D721Med (cell line): ENCODE data around the gene ERC1.

Source experiments
- DNase-seq: peaks from one replicate; pipeline ENCODE4 v3.0.0; 2011; ENCODE audit warnings: low spot score; ENCODE audit not compliant: insufficient read length
- FAIRE-seq: peaks from 2 replicates; lab custom pipeline; 2011; peaks lifted over from hg19 to GRCh38; lab: Jason Lieb, UNC
- TF ChIP-seq, protein P1 (sequence below): IDR thresholded peaks from 2 replicates; pipeline ENCODE4 v1.5.1; 2012; ENCODE audit warnings: mild to moderate bottlenecking, control low read depth; ENCODE audit not compliant: insufficient read depth; ENCODE audit errors: missing control alignments

ERC1 gene

DNA sequence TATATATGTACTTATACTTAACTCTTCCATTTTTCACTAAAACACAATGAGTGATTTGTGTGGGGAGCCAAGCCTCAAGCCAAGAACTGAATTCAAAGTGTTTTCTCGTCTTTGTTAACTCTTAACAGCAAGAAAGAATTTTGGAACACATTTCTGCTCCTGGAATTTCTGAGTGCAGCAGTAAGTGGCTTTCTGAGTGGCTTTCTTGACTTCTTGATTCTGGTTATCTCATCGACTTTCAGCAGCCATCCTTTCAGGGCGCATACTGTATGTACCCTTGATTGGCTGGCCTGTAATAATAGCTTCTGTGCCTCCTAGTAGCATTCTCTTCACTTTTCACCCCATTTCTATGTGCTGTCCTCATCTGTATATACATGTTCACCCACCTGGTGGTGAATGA lies 446.0 kb downstream of the ERC1 start:
- TF ChIP-seq, protein P1, sequence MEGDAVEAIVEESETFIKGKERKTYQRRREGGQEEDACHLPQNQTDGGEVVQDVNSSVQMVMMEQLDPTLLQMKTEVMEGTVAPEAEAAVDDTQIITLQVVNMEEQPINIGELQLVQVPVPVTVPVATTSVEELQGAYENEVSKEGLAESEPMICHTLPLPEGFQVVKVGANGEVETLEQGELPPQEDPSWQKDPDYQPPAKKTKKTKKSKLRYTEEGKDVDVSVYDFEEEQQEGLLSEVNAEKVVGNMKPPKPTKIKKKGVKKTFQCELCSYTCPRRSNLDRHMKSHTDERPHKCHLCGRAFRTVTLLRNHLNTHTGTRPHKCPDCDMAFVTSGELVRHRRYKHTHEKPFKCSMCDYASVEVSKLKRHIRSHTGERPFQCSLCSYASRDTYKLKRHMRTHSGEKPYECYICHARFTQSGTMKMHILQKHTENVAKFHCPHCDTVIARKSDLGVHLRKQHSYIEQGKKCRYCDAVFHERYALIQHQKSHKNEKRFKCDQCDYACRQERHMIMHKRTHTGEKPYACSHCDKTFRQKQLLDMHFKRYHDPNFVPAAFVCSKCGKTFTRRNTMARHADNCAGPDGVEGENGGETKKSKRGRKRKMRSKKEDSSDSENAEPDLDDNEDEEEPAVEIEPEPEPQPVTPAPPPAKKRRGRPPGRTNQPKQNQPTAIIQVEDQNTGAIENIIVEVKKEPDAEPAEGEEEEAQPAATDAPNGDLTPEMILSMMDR = no peak
- no peak for FAIRE-seq

DNA sequence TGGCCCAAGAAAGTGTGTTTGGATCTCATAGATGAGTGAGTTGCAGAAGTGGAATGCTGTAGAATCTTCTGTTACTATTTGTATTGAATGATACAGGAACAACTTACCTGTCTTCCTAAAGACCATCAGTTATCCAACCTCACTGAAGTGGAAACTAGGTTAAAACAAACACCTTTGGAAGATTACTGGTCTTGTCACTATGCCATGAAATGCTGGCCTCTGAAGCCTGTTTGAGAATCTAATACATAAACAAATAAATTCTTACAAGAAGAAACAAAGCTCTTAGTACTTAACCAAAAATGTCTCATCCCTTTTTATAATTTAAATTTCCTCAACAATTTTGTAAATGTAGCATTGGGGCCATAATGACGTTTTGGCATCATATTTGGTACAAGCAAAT lies 448.2 kb downstream of the ERC1 start:
- FAIRE-seq (no peak), DNase-seq (no peak)
- TF ChIP-seq, protein P1 = no peak

More for the DNA sequence above, 446.0 kb downstream of the ERC1 start:
- no peak for DNase-seq

DNA sequence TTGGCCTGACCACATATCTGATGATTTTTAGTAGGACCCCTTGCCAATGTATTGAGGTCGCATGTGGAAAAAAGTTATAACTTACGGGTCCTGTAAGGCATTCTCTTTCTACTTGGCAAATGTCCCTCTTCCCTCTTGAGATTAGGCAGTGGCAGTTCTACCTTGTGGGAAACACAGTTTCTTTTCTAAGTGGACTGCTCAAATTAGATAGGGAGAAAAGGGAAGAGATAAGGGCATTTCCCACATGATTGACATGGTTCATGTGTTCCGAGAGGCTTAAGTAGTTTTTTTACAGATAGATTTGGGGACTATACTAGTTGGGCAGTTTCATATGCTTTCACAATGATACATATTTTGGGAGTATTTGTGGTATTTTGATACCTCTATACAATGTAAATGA lies 448.7 kb downstream of the ERC1 start:
- TF ChIP-seq, protein P1 = no peak
- no peak for FAIRE-seq
- no peak for DNase-seq

DNA sequence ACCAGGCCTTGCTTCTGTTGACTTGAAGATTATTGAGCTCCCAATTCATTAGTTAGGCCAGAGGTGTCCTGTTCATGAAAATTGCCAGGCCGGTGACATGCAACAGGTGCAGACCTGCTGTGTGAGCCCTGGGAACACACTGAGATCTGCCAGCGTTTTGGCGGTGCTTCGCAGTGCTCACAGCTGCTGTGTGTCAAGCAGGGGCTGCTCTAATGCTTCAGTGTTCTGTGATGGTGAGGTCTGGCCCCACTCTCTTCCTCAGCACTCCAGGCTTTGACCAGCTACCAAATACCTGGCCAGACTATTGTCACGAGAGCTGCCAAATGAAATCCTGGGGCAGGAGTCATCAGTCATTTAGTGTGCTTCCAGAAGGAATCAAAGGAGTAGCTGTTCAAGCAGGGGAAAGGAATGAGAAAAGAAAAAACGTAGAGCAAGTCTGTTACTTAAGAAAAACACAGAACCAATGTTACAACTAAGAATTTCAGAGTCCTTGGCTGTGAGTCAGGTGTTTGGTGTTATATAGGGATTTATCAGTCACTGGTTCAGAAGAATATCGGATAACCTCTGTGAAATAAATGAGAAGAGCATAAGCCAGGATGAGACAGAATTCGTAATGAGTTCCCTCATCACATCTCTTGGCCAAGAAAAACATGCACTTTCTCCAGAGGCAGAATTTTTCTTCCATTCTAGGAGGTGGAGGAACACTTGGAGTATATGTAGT lies 452.6 kb downstream of the ERC1 start:
- TF ChIP-seq, protein P1 = no peak
- DNase-seq = no peak
- FAIRE-seq = no peak

DNA sequence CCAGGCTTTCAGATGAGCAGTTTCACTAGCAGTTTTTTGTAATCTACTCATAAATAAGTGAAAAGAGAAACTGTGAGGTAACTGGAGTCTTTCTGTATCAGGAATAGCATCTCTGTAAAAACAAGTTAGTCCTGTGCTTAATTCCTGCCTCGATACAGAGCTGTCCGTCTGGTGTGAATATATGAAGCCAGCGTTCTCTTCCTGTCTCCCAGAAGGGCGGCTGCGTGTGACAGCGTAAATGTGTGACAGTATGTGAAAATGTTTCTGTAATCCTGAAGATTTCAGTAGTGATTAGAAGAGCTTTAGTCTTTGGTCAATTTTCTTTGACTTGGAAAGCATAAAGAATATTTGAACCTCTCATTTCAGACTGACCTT lies 453.1 kb downstream of the ERC1 start:
- TF ChIP-seq, protein P1 = no peak
- FAIRE-seq = no peak
- DNase-seq = no peak

DNA sequence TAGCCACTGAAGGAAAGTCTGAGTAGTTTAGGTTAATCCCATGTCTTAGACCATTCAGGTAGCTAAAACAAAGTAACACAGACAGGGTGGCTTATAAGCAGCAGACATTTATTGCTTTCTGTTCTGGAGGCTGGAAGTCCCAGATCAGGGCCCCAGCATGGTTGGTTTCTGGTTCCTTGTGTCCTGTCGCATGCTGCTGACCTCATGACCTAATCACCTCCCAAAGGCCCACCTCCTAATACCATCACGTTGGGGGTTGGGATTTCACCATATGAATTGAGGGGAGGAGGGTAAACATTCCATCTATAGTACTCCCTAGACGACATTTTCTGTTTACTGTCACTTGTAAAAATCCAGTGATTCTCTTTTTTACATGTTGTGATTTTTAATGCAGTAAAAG lies 454.8 kb downstream of the ERC1 start:
- FAIRE-seq (no peak), DNase-seq (no peak)
- TF ChIP-seq, protein P1 = no peak

DNA sequence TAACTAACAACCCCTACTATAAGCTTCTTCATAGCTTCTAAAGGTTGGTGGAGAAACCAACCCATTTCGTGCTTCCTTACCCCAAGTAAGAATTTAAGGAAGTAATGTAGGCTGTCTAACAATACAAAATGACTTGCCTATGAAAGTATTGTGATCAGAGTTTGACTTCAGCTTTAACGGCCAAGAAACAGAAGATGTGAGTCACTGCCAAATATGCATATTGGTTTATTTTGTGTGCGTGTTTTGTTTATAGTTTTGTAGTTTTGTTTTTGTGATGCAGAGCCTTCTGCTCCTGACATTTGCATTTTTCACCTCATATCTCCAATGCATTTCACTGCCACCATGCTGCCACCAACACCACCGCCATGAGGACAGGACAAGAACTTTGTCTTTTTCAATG lies 457.3 kb downstream of the ERC1 start:
- FAIRE-seq (no peak), DNase-seq (no peak)
- TF ChIP-seq, protein P1 = no peak
